Pulmonary artery endothelial cell (primary cell): ENCODE data around the gene HIVEP3. TPM values are rescaled to one million over a fixed set of nuclear protein-coding genes. Genes with fewer than 3 reads are reported as not detected.
"Not testable (repeated sequence)": the region's sequence is repeated elsewhere in the genome, so short reads cannot be mapped to it uniquely, and the experiment has no call there.

Experiments used
- DNase-seq: peaks from one replicate; pipeline ENCODE4 v3.0.0-alpha.2; 2011; ENCODE audit warnings: low read depth, low spot score
- total RNA-seq: library from RNA; depleted of rRNA; stranded (reverse); fragments of >200 nt; gene quantifications from 2 replicates; pipeline ENCODE4 v1.2.3, GENCODE V29; 2014

The HIVEP3 gene
- total RNA-seq, 1 donor from 2014 or later, result 1.1 TPM

DNA sequence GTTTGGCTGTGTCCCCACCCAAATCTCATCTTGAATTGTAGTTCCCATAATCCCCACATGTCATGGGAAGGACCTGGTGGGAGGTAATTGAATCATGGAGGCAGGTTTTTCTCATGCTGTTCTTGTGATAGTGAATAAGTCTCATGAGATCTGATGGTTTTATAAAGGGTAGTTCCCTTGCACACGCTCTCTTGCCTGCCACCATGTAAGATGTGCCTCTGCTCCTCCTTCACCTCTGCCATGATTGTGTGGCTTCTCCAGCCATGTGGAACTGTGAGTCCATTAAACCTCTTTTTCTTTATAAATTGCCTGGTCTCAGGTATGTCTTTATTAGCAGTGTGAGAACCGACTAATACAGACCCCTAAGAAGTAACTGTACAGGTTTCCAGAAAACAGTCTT is 2.5 kb upstream of the HIVEP3 start:
- DNase-seq, result not testable (repeated sequence)

DNA sequence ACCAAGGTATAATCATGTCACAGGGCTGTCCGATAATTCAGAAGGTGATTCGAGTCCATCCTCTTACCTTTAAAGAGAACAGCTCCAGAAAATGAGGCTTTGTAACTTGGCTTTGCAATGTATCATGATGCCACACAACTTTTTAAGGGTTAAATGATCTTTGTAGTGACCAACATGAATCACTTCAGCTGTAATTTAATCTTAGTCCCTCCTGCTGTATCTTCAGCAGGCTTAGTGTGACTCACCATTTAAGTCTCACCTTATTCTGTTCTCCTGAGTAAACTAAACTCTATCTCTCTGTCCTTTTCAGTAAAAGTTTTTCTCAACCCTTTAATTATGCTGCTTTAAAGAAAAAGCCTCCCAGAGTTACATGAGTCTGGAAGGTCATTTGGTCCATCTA is 1.9 kb upstream of the HIVEP3 start:
- no peak for DNase-seq

DNA sequence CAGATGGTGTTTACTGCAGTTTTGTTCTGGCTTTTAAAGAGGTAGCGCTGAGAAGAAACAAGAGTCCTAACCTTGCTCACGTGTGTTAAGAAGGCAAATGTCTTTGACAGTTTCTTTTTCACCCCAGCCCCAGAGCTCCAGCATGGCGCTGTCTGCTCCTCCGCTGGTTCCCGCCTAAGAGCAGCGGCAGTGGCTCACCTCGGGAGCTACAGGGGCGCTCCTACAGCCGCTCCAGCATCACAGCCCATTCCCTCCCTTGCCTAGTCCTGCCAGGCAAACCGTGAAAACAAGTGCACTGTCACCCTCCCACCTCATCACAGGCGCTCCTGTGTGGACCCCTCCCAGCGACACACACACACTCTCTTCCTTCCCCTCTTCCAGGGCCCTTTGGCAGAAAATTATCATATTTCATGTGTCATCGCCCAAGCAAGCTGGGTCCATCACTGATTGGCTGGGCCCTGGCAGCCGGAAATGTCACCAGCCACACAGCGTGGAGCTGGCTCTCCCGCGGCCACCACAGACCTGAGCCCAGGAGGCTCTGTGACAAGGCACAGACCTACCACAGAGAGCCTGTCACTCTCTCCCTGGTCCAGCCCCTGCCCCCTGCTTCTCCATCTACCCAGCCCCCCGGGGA is 1.2 kb upstream of the HIVEP3 start:
- no peak for DNase-seq

DNA sequence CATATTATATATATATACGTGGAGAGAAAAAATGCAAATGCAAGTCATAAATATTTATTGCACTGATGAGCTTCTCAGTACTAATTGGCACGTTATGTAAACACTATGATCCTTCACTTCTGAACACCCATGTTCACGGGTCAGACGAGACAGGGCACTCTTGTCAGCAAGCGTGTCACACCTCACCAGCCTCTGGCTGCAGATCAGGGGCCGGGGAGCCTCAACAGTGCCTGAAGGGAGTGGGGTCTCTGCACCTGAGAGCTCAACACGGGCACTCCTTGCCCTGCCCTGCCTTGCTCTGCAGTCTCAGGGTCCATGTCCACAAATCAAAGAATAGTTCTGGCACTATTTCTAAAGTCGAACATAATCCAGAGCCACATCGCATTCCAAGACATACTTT is 409 bp upstream of the HIVEP3 start:
- no peak for DNase-seq

DNA sequence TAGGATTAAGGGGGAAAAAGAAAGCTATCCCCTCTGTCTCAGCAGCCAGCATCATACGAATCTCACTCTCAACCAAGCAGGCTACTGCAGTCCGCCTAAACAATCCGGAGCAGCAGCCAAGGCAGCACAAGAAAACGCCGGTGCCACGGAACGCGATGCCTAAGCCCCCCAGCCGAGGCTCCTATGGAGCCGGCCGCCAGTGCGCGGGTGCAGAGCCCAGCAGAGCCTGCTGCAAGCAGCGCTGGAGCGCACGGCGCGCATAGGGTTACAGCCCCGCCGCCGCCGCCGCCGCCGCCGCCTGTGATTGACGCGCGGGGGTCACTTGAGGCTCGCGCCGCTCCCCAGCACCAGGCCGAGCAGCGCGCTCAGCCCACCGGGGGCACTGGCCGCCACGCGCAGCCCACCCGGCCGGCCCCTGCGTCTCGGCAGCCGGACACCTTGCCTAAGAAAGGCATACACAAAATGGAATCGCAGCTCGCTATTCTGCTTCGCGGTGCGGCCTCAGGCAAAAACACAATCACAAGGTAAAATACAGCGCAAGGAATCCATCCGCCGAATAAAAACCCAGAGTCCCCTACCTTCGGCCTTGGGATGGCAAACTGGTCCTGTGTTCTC is 780 bp downstream of the HIVEP3 start:
- DNase-seq, result no peak

DNA sequence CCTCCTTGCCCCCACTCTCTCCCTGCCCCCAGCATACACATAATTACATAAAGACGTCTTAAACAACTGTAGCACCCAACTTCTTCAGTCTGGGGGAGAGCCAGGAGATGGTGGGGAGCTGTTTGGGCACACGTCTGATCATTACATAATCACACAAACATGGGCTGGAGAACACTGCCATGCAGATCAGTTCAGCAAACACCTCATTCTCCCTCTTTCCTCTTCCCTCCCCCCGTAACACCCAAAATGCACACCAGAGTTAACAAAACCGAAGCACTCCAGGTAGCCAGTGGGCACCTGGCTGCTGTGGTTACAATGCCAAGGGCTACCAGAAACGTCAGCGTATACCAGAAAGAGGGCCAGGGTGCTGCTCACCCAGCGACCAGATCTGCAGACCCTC is 1.6 kb downstream of the HIVEP3 start:
- DNase-seq, result no peak

DNA sequence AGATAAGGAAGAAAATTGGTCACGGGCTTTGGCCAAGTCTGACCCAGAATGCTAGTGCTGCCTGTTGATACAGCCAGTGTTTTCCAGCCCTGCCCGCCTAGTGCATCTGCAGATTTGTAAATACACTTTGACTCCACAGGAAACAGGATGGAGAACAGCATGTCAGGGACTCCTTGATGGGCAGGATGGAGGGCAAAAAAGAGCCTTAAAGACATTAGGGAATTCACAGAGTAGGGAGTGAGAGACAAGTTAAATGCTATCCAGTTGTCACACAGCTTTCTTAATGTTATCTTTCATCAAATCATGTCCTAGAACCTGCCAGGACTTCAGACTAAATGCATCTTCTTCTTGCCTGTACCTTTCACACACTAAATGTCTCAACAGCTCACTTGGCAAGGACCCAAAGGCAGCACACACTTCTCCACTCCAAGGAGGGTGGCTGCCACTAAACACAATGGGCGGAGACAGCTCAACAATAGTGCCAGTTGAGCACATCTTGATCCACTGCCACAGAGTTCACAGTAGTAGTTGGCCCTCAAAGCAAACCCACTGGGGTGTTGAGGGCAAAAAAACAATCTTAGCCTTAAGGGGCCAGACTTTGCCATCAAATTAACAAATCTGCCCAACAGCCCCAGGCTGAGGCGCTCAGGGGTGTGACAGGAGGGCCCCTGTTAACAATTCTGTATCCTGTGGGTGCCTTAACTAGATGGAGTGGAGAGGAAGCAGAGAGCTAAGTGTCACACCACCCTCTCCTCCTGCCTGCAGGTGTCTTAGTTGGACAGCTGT is 2.7 kb downstream of the HIVEP3 start:
- DNase-seq, result no peak

DNA sequence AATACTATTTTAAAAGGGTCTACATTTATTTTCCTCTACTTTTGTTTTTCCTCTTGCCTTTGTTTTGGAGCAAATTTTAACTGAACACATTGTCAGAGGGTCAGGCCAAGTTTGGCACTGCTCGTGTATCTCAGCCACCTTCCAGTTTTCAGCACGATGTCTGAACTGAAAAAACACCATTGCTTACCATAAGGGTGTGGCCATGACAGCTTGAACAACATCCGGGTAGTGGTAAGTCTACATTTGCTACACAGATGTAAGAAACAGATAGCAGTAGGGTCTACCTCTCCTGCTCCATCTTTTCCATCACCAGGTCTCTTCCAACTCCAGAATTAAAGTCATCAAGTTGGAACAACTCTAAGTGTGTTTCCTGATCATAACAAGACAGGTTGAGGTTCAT is 4.2 kb downstream of the HIVEP3 start:
- no peak for DNase-seq

DNA sequence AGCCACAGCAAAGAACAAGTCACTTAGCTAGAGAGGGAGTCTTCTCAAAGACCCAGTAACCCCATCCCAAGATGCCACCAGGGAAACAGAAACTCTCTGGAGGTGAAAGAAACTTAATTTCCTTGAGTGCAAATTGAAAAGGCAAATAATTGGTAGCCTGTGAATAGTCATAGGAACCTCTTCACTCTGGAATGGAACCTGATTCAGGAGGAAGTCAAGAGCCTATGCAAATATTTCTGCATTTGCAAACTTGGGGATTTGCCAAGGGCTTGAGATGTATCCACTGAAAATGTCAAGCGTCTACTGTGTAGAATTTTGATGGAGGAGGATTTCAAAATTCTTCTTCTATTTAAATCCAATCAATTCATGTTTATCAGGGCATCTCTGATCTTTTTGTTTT is 5.7 kb downstream of the HIVEP3 start:
- no peak for DNase-seq

DNA sequence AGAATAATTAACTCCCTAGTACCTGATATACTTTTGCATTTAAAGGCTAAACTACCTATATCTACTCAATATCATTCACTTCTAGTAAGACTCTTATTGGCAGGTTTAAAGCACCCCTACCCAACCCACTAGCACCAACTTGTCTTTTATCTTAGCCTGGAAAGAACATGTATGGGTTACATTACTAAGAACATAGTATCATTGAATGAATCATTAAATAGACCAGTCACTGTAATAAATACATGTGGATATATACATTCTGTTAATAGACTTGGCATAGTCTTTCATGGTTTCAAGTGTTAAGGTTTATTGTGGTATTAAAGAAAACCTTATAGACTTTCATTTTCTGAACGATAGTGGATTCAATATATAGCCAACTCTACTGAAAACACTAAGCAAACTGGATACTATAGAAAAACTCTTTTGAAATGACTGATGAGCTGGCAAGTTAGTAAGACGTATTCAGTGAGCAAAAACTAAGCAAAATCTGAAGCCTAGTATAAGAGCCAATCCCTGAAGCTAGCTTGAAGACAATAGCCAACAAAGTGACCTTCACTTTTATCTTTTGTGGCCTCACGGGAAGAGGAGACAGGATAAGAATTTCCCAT is 10.3 kb downstream of the HIVEP3 start:
- DNase-seq, result no peak

DNA sequence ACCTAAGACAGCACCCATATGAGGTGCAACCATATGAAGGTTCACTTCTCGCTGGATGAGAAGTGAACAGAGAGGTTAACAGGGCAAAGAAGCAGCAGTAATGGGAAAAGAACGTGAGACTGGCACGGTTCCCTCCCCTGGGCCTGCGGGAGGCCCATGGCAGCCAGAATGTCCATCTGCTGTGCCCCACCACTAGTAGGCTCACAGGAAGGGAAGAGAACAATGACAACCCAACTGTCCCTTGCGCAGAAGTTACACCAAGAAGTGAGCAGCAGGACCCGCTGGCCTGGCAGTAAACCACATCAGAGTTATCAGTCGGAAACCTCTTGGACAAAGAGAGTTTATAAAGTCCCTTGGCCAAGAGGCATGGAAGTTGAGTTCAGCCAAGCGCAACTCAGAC is 11.3 kb downstream of the HIVEP3 start:
- DNase-seq, result no peak

DNA sequence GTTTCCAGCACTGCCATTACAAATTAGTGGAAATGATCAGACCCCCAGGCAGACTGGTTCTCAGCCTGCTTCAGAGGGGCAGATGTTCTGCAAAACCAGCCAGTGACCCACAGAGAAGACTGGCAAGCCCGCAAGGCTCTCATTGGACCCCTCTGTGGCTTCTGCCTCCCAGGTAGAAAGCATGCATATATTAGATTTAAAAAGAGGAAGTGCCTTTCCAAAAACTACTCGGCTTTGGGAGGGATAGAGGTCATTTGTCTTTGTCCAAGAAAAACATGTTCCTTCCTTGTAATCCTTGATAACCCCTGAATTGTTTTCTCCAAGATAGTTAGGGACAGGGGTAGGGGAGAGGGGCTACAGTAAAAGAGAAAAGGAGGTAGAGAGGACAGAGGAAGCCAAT is 11.8 kb downstream of the HIVEP3 start:
- DNase-seq, result no peak

DNA sequence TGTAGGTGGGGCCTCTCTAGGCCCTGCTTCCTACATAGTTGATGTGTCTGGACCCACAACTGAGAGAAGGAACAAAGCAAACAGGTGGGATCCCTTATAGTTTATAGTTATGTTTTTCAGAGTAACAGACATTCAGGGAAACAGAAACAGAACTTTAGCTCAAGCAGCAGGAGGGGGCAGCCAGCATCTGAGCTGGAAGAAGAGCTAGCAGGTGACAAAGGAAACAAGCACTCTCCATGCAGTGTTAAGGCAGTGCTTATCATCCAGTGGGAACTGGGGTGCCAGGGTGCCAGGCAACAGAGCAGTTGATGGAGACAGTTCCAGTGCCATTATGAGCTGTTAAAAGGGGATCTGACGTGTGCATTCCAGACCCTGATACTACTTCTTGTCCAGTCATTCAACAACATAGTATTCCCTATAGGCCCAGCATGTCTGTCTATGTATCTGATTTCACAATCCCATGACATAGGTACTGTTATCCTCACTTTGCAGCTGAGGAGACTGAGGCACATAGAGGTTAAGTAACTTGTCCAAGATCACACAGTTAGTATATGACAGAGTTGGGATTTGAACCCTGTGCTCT is 13.5 kb downstream of the HIVEP3 start:
- DNase-seq, result no peak

DNA sequence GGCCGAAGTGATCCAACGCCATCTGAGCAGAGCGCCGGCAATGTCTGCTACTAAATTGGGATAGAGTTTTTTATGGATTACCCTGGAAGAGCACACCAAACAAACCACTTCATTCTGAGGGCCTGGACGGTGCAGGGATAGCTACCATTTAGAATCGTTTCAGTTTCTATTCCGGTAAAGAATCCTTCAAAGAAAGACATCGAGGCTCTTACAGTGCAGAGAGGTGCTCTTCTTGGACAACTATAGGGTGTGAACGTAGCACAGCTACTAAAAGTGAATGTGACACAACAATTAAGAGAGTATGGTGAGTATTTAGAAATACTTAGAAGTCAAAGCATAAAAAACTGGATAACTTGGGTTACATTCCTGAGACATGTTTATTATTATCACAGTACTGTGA is 16.1 kb downstream of the HIVEP3 start:
- DNase-seq, result no peak

DNA sequence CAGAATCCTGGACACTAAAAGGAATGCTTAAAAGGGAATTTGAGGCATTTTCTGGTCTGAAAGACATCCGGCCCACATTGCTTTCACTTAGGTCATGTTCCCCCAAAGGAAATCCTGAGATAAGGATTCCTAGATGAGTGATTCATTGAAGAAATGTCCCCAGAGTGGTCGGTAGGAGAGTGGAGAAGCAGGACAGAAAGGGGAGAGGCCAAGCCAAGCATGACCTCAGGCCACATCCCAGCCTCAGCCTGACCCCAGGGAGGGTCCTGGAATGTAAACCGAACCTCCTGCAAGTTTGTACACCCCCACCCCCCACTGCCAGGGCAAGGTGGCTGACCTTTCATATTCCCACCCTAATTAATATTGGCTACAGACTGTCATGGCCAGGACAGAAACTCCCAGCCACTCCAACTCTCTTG is 16.6 kb downstream of the HIVEP3 start:
- peak; percentile 71 for DNase-seq

DNA sequence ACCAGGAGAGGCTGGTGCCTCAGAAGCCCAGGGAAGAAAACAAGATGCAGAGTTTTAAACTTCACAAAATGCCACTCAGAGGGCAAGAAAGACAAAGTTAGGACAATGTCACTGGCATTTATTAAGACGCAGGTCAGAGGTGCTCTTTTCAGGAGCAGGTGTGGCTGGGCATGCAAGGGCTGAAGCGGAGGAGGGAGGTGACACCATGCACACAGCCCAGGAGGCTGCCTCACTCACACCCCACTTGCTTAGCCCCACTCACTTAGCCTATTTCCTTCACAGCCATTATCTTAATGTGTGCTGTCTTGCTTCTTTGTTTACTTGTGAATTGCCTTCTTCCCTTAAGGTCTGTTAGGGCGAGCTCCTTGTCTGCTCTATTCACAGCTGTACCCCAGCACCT is 17.2 kb downstream of the HIVEP3 start:
- DNase-seq, result no peak

DNA sequence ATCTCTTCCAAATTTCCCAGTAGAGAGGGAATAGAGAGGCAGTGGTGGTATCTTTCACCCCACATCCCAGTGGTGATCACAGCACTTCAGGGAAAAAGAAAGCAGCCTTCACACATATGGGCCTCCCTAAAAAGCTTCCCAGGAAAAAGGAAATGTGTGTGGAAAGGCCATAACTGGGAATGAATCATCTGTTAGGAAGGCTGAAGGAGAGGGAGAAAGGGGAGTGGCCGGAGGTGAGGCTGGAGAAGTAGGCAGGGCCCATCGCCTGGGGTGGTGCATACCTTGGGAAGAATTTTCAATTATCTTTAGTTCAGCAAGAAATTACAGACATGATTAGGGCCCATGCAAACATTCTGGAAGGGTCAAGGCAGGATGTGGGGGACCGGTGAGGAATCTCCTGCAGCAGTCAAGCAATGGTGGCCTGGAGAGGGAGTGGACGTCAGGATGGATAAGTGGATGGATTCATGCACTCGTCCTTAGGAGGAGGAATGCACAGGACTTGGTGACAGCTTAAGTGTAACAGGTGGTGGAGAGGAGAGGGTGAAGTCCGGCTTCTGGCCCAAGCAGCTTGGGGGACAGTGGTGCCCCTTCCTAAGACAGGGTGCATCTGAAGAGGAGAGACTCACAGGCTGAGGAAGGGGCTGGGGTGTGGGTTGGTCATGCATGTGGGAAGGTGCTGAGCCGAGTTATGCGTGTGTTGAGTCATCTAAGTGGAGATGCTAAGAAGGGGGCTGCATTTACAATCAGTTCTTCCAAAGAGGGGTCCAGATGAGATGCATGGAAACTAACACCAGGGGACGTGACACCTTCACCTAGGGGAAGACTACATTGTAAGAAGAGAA is 17.9 kb downstream of the HIVEP3 start:
- DNase-seq, result peak; percentile 43

DNA sequence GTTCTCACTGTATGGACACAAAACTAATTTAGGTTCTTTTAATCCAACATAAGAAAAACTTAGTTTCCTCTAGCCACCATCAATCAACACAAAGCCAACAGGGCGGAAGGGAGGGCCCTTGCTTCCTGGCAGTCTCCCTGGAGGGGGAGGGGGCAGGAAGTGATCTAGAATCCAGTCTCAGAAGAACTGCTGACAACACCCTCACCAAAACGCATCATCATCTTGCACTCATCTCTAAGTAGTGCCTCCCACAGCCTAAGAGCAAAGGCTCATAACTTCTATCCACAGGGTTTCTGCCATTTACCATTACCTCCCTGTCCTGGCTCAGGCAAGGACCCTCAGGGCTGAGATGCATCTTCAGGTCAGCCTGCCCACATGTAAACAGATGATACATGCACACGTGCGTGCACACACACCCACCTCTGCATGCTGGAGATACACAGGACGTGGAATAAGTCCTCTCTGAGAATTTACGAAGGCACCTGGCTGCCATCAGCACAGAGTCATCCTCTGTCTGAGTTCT is 20.5 kb downstream of the HIVEP3 start:
- DNase-seq, result no peak

DNA sequence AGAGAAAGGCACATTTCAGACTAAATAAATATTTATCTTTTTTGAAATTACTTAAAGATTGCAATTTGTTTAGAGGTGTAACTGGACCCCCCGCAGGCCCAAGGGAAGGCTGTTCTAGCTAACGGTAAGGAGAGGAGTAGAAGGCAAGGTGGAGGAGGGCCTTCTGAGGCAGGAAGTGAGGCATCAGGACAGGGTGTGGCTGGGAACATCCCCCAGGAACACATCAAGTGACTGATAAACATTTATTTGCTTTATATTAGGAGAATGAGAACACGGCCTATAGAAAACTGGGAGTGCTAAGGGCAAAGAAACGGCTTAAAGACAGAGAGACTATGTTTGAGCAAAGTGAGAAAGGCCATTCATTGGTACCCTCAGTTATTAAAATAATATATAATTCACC is 23.2 kb downstream of the HIVEP3 start:
- DNase-seq, result no peak

DNA sequence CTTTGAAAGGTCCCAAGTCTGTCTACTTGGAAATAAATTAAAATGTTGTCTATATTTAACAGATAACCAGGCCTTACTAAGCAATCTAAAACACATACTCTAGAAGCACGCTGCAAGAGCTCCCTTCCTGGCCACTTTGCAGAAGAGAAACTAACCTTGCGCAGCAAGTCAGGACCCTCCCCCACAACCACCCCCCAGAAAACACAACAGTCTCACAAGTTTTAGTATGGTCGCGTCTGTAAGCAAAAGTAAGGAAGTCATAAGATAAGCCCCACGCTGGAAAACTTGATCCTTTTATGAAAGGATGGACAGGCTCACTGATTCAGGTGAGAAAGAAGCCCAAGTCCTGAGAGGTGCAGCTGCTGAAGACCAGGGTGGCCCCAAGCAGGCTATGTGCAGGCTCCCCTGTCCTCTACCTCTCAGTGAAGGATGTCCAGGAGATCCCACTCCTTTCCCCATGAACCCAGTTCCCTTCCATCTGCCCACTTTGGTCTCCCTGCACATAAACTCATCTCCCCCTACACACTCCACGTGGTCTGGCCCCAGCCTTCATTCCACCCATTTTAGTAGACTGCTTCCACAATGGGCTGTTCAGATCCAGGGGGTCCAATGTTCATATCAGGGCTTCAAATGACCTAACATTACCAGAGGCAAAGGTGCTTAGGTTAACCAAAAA is 23.8 kb downstream of the HIVEP3 start:
- no peak for DNase-seq
